Left lobe of liver (tissue), 2 donors: Measurements from ENCODE around the gene ZNF670. TPM values are rescaled to one million over a fixed set of nuclear protein-coding genes. Genes with fewer than 3 reads are reported as not detected.
"Not testable (repeated sequence)": the region's sequence is repeated elsewhere in the genome, so short reads cannot be mapped to it uniquely, and the experiment has no call there.

Source experiments
- ATAC-seq: fragments of 200-7000 bp; cut with Tn5 transposase; one replicate; pipeline ENCODE4 v1.9.1; 2020; ENCODE audit warnings: mild to moderate bottlenecking, moderate library complexity
- DNase-seq: peaks from one replicate; pipeline ENCODE4 v3.0.0-alpha.2; 2020; ENCODE audit warnings: low spot score
- total RNA-seq: library from RNA; stranded (reverse); gene quantifications from one replicate; pipeline ENCODE4 v1.2.1, GENCODE V29; 2021
- donor health status: DM: no; HTN: no; CAD: no; lungs with moderate emphysema.
- donor health status: DM: no; HTN: yes; CAD: no.

ZNF670 gene
- total RNA-seq, 1 donor from 2014 or later: 1.0 TPM

GRCh38 chr1:247047702-247048101 is 30.9 kb downstream of the ZNF670 start:
- DNase-seq: no peak
- ATAC-seq: no peak

- ATAC-seq: no peak
These were observed 31.4 kb downstream of the ZNF670 start for GRCh38 chr1:247047260-247047659.

GRCh38 chr1:247043406-247043805 is 35.2 kb downstream of the ZNF670 start:
- ATAC-seq (no peak), DNase-seq (no peak)

More at GRCh38 chr1:247047260-247047659, 31.4 kb downstream of the ZNF670 start:
- no peak for DNase-seq

GRCh38 chr1:247037511-247038320 is 40.9 kb downstream of the ZNF670 start:
- no peak for ATAC-seq
- DNase-seq: no peak

GRCh38 chr1:247032306-247032705 is 46.3 kb downstream of the ZNF670 start:
- DNase-seq, ATAC-seq: not testable (repeated sequence)

Other genes with a start within 250 kb of the ZNF670 start
- 10.5 TPM for gene AHCTF1, start 146.9 kb downstream of the ZNF670 start, total RNA-seq
- not detected for gene ZNF695, start 70.8 kb downstream of the ZNF670 start, total RNA-seq
- gene ZNF669, start 25.5 kb upstream of the ZNF670 start, total RNA-seq: 1.7 TPM
- gene ZNF124, start 93.2 kb upstream of the ZNF670 start, total RNA-seq: 5.3 TPM
- not detected for gene VN1R5, start 177.3 kb upstream of the ZNF670 start, total RNA-seq